NCI-H1694 (cell line): Measurements from ENCODE around the gene RAPSN.

Source experiments
- DNase-seq: peaks from one replicate; lab custom pipeline; 2025; lab: John Stamatoyannopoulos, UW

Gene RAPSN

DNA sequence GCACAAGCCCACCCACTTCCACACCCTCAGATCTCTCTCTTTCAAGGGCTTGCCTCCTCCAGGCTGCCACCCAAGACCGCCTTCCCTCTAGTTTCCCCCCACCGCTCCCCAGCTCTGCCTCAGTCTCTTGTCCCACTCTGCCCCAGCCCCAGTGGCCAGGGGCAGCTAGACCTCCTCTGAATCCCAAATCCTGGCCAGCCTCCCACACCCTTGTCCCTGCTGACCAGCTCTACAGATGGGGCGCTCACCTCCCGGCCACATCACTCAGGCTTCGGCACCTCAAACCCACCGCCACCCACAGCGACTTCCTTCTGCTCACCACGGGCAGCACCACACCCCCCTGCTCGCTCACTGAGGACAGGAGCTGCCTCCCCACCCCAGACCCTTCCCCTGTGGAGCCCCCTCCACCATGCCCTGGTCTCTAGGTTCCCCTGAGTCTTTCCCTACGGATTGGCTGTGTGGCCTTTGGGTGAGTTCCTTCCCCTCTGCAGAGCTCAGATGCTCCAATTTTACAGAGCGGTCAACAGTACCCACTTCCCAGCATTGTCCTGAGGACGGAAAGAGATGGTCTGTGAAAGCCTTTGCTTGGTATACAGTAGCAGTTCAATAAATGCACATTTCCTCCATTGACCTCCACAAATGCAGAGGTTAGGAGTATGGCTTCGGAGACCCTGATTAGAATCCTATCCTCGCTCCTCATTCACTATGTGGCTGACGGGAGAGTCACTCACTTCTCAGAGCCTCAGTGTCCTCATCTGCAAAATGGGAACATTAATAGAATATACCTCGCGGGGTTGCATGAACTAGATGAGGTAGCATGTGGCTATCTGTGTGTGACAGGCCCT, 59.1 kb downstream of the RAPSN start:
- DNase-seq, result no peak

DNA sequence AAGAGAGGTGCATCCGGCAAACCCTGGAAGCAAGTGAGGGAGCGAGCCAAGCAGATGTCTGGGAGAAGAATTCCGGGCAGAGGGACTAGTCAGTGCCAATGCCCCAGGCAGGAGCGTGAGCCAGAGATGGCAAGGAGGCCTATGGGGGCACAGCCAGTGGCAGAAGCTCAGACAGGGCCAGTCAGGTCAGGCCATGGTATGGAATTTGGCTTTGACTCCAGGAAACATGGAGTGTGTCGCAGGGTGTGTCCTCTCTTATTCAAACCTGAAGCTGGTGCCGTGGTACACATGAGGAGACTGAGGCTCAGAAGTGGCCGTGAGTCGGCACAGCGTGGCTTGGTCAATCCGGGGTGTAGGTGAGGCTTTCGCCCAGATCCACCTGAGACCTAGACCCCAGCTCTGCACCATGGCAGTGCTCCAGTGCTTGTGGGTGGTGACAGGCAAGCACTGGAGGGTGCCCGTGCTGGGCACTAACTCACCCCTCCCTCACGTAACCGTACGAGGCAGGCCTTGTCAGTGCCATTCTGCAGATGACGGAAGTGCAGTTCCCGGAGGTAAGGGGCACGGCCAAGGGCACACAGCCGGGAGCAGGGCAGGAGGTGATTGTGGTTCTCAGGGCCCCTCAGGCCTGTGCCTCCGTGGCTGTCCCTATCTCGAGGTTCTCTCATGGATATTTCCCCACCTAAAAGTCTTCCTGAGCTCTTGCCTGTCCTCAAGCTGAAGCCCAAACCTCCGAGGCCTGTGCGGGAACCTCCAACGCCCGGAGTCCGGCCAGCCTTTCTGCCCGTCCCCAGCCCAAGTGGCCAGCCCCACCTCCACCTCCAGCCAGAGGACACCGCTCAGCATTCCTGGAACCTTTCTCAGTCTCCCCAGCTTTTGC, 60.0 kb downstream of the RAPSN start:
- DNase-seq, result no peak

DNA sequence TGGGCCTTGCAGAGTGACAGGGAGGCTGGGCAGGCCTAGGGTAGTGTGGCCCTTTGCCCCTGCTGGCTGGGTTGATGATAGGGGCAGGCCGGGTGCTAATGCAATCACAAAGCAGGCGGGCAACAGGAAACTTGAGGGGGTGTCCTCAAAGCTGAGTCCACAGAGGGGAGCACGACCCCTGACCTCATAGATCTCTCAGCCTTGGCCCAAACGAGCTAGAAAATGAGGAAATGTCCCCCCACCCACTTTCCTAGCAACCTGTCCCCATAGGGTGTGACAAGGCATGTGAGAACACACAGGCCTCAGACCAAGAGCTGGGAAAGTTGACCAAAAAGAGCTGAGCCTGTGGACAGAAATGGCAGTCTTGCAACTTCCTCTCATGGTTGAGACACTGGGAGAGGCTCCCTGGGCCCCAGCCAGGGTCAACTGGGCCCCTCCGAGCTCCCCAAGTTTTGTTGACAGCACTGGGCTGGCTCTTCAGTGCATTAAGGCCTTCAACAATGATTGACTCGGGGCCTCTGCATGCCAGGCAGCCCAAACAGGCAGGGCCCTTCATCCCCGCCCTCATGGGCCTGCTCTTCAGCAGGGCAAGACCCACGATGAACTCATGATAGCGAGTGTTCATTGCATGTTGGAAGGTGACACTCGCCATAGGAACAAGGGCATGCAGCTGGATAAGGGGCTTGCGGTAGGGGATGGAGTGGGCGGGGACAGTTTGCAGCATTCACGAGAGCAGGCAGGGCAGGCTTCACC, 60.8 kb downstream of the RAPSN start:
- no peak for DNase-seq
